ENCODE results near the gene UBE2E3.
A peak's percentile ranks its signal among the peaks of the same experiment; 100 is the strongest.
"Not testable (repeated sequence)": the region's sequence is repeated elsewhere in the genome, so short reads cannot be mapped to it uniquely, and the experiment has no call there.

UBE2E3 gene

DNA sequence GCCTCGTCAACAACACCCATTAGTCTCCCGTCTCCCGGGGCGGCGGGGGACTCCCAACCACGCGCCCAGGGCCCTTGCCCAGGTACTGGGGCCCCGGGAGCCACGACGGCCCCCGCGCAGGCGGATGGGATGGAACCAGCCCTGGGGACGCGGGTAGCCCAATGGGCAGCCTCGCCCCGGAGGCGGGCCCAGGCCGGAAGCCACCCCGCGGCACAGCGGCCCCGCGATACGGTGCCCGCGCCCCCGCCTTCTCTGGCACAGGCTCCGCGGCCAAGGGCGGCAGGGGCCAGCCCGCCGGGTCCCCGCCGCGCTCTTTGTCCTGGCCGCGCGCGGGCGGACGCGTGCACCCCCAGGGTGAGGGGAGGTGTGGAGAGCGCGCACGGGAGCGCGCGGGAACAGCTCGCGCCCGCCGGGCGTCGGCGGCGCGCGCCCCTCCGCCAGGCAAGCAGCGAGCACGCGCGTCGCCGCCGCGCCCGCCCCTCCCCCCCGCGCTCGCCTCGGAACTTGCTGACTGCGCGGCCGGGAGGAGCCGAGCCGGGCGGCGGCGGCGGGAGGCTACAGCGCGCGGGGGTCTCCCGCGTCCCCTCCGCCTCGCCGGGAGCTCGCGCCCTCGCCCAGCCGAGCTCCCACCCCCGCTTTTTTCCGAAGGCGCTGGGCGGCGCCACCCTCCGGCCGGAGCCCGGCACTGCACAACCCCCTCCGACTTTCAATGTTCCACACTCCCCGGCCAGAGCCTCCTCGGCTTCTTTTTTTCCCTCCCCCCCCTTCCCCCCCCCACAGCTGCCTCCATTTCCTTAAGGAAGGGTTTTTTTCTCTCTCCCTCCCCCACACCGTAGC, at the start of gene UBE2E3:
Gene UBE2E3 (plus strand): TSS at position 500 of the 837 bp plus-strand sequence. CDS start 1,438 bp downstream, outside the sequence.
- Histone ChIP-seq H3K27ac (ENCODE audit: low read length) (peak within 1 kb of the TSS; percentile 38), H3K79me2 (ENCODE audit: low read length) (peaks cover 22% of the 10 kb centered on the region), H3K4me1 (ENCODE audit: low read length) (peaks cover 31% of the 10 kb centered on the region), H3K9ac (ENCODE audit: low read length) (peak within 1 kb of the TSS; percentile 87), H3K9me3 (ENCODE audit: insufficient read depth, low read length) (no peaks in the 10 kb centered on the region), H3K36me3 (replicated peaks; ENCODE audit: low read depth, low read length) (peaks cover 10% of the 10 kb centered on the region), H3K4me2 (ENCODE audit: low read length) (peak within 1 kb of the TSS; percentile 93), H3K4me3 (ENCODE audit: low read length) (peak within 1 kb of the TSS; percentile 87), H4K20me1 (ENCODE audit: insufficient read depth, low read length) (no peaks in the 10 kb centered on the region), H3K27me3 (ENCODE audit: low read depth, low read length) (no peaks in the 10 kb centered on the region), H2AFZ (ENCODE audit: low read depth, low read length) (peak within 1 kb of the TSS; percentile 86)
- TF ChIP-seq EZH2phosphoT487 (IDR thresholded peaks at IDR 0.05; ENCODE audit: low read depth): no peak
- TF ChIP-seq, protein P1, sequence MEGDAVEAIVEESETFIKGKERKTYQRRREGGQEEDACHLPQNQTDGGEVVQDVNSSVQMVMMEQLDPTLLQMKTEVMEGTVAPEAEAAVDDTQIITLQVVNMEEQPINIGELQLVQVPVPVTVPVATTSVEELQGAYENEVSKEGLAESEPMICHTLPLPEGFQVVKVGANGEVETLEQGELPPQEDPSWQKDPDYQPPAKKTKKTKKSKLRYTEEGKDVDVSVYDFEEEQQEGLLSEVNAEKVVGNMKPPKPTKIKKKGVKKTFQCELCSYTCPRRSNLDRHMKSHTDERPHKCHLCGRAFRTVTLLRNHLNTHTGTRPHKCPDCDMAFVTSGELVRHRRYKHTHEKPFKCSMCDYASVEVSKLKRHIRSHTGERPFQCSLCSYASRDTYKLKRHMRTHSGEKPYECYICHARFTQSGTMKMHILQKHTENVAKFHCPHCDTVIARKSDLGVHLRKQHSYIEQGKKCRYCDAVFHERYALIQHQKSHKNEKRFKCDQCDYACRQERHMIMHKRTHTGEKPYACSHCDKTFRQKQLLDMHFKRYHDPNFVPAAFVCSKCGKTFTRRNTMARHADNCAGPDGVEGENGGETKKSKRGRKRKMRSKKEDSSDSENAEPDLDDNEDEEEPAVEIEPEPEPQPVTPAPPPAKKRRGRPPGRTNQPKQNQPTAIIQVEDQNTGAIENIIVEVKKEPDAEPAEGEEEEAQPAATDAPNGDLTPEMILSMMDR (IDR thresholded peaks at IDR 0.05; ENCODE audit: low read depth, low read length): peak; percentile 59

DNA sequence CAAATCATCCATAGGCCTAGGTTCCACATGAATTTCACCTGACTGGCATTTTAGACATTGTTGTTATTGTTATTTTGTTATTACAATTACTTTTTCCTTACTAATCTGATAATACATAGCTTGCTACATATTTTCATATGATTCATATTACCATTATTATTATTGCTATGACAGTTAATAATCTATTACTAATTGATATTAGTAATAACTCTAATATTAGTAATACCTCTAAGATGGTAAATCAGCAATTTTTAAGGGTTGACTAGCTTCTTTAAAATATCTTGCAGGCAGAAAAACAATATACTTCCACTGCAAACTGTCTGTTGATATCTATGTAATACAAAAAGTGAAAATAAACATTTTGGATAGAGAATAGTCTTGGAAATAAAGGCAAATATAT, 48.6 kb upstream of the UBE2E3 start:
- H3K79me2 ChIP-seq (ENCODE audit: low read length): no peaks in the 10 kb centered on the region
- H3K9ac ChIP-seq (ENCODE audit: low read length): no peak overlapping the region
- peaks cover 7% of the 10 kb centered on the region; the same call in 1 of the 2 replicates for H3K9me3 ChIP-seq (ENCODE audit: insufficient read depth, low read length)
- no peak for TF ChIP-seq EZH2phosphoT487 (IDR thresholded peaks at IDR 0.05; ENCODE audit: low read depth)
- TF ChIP-seq, protein P1 (IDR thresholded peaks at IDR 0.05; ENCODE audit: low read depth, low read length): no peak
- no peak overlapping the region for H3K4me2 ChIP-seq (ENCODE audit: low read length)
- no peak overlapping the region for H3K4me3 ChIP-seq (ENCODE audit: low read length)
- no peaks in the 10 kb centered on the region for H3K4me1 ChIP-seq (ENCODE audit: low read length)
- H4K20me1 ChIP-seq (ENCODE audit: insufficient read depth, low read length): no peaks in the 10 kb centered on the region
- no peak overlapping the region for H2AFZ ChIP-seq (ENCODE audit: low read depth, low read length)
- no peak overlapping the region for H3K27ac ChIP-seq (ENCODE audit: low read length)
- peaks cover 4% of the 10 kb centered on the region for H3K36me3 ChIP-seq (replicated peaks; ENCODE audit: low read depth, low read length)
- no peaks in the 10 kb centered on the region for H3K27me3 ChIP-seq (ENCODE audit: low read depth, low read length)

DNA sequence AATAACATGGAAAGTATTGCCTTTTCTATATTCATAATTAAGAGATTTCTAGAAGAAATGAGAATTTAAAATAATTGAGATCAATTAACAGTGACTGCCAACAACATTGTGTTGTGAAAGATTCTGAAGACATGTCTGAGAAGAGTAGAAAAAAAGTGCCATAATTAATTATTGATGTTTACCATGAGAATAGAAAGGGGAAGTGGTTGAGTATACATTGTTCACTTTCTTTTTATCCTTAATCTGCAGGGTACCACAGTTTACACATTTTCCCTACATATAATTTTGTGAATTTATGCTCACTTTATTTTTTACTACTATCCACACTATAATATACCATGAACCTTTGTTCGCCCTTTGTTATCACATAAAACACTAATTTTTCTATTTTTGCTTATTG, 47.1 kb upstream of the UBE2E3 start:
- H2AFZ ChIP-seq (ENCODE audit: low read depth, low read length): no peak overlapping the region
- TF ChIP-seq, protein P1 (IDR thresholded peaks at IDR 0.05; ENCODE audit: low read depth, low read length): no peak
- TF ChIP-seq EZH2phosphoT487 (IDR thresholded peaks at IDR 0.05; ENCODE audit: low read depth): no peak
- H3K4me3 ChIP-seq (ENCODE audit: low read length): no peak overlapping the region
- H3K9me3 ChIP-seq (ENCODE audit: insufficient read depth, low read length): peaks cover 7% of the 10 kb centered on the region; the same call in 1 of the 2 replicates
- H3K27me3 ChIP-seq (ENCODE audit: low read depth, low read length): no peaks in the 10 kb centered on the region
- H3K79me2 ChIP-seq (ENCODE audit: low read length): no peaks in the 10 kb centered on the region
- H3K36me3 ChIP-seq (replicated peaks; ENCODE audit: low read depth, low read length): peaks cover 13% of the 10 kb centered on the region
- peaks cover 13% of the 10 kb centered on the region for H3K4me1 ChIP-seq (ENCODE audit: low read length)
- H3K4me2 ChIP-seq (ENCODE audit: low read length): no peak overlapping the region
- no peak overlapping the region for H3K27ac ChIP-seq (ENCODE audit: low read length)
- no peaks in the 10 kb centered on the region for H4K20me1 ChIP-seq (ENCODE audit: insufficient read depth, low read length)
- no peak overlapping the region for H3K9ac ChIP-seq (ENCODE audit: low read length)

DNA sequence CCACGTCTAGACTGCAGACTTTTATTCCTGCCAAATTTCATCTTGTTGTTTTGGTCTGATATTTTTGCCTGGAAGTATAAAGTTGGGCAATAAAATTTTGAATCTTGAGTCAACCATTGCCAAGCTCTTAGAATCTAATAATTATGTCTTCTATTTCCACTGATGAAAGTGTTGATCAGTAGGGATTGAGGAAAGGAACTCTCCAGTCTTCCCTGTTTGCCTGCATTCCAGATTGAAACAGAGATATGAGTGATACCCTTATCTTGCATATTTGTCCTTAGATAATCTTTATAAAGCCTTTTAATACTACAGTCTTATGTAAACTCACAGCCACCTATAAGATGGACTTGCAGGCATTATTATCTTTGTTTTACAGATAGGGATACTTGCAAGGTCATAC, 45.5 kb upstream of the UBE2E3 start:
- no peaks in the 10 kb centered on the region for H4K20me1 ChIP-seq (ENCODE audit: insufficient read depth, low read length)
- H3K4me2 ChIP-seq (ENCODE audit: low read length): no peak overlapping the region
- TF ChIP-seq, protein P1 (IDR thresholded peaks at IDR 0.05; ENCODE audit: low read depth, low read length): no peak
- no peak for TF ChIP-seq EZH2phosphoT487 (IDR thresholded peaks at IDR 0.05; ENCODE audit: low read depth)
- H3K79me2 ChIP-seq (ENCODE audit: low read length): no peaks in the 10 kb centered on the region
- H2AFZ ChIP-seq (ENCODE audit: low read depth, low read length): no peak overlapping the region
- peaks cover 13% of the 10 kb centered on the region for H3K36me3 ChIP-seq (replicated peaks; ENCODE audit: low read depth, low read length)
- H3K27ac ChIP-seq (ENCODE audit: low read length): no peak overlapping the region
- H3K27me3 ChIP-seq (ENCODE audit: low read depth, low read length): no peaks in the 10 kb centered on the region
- H3K9me3 ChIP-seq (ENCODE audit: insufficient read depth, low read length): peaks cover 7% of the 10 kb centered on the region; the same call in 1 of the 2 replicates
- peaks cover 16% of the 10 kb centered on the region for H3K4me1 ChIP-seq (ENCODE audit: low read length)
- H3K4me3 ChIP-seq (ENCODE audit: low read length): no peak overlapping the region
- no peak overlapping the region for H3K9ac ChIP-seq (ENCODE audit: low read length)

DNA sequence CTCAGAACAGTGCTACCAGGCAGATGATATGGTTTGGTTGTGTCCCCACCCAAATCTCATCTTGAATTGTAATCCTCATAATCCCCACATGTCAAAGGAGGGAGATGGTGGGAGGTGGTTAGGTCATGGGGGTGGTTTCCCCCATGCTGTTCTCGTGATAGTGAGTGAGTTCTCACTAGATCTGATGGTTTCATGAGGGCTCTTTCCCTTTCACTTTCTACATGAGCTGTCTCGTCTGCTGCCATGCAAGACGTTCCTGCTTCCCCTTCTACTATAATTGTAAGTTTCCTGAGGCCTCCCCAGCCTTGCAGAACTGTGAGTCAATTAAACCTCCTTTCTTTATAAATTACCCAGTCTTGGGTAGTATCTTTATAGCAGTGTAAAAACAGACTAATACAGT, 42.9 kb upstream of the UBE2E3 start:
- peaks cover 16% of the 10 kb centered on the region for H3K4me1 ChIP-seq (ENCODE audit: low read length)
- H3K36me3 ChIP-seq (replicated peaks; ENCODE audit: low read depth, low read length): peaks cover 13% of the 10 kb centered on the region
- H3K27ac ChIP-seq (ENCODE audit: low read length): peak overlapping the region; percentile 54
- H3K27me3 ChIP-seq (ENCODE audit: low read depth, low read length); H3K9me3 ChIP-seq (ENCODE audit: insufficient read depth, low read length); H4K20me1 ChIP-seq (ENCODE audit: insufficient read depth, low read length); H3K9ac ChIP-seq (ENCODE audit: low read length); H3K4me3 ChIP-seq (ENCODE audit: low read length); H3K79me2 ChIP-seq (ENCODE audit: low read length): not testable (repeated sequence)
- peak overlapping the region; percentile 55; the same call in 1 of the 2 replicates for H2AFZ ChIP-seq (ENCODE audit: low read depth, low read length)
- H3K4me2 ChIP-seq (ENCODE audit: low read length): peak overlapping the region; percentile 20; the same call in 1 of the 2 replicates
